Progenitor cell of endocrine pancreas (in vitro differentiated cells): ENCODE data around the gene DUSP16. TPM values are rescaled to one million over a fixed set of nuclear protein-coding genes. Genes with fewer than 3 reads are reported as not detected.
A peak's percentile ranks its signal among the peaks of the same experiment; 100 is the strongest.

Experiments used
- DNase-seq: peaks from one replicate; pipeline ENCODE4 v3.0.0; 2021; ENCODE audit warnings: low spot score; ENCODE audit not compliant: unreplicated experiment
- H3K27ac Mint-ChIP-seq: 2 replicates; pipeline ENCODE4 v1.8.0; 2021; ENCODE audit warnings: mild to moderate bottlenecking, moderate library complexity, mixed read lengths
- H3K27me3 Mint-ChIP-seq: 2 replicates; pipeline ENCODE4 v1.8.0; 2021; ENCODE audit warnings: mixed read lengths
- H3K36me3 Mint-ChIP-seq: 2 replicates; pipeline ENCODE4 v1.8.0; 2022; ENCODE audit warnings: mixed read lengths; ENCODE audit not compliant: insufficient read depth
- H3K4me1 Mint-ChIP-seq: 2 replicates; pipeline ENCODE4 v1.8.0; 2021; ENCODE audit warnings: low read depth, mixed read lengths
- H3K4me3 Mint-ChIP-seq: 2 replicates; pipeline ENCODE4 v1.8.0; 2021; ENCODE audit warnings: low read depth, mild to moderate bottlenecking, moderate library complexity, mixed read lengths
- H3K9me3 Mint-ChIP-seq: 2 replicates; pipeline ENCODE4 v1.8.0; 2021; ENCODE audit warnings: low read depth, mixed read lengths
- total RNA-seq: library from RNA; stranded (reverse); gene quantifications from 2 replicates; pipeline ENCODE4 v1.2.1, GENCODE V29; 2021
- TF ChIP-seq, protein P1 (sequence below): fragments of 200-600 bp; sonication (generic); IDR thresholded peaks from one replicate; pipeline ENCODE4 v1.5.0; 2021; ENCODE audit warnings: antibody characterized with exemption, mild to moderate bottlenecking; ENCODE audit not compliant: unreplicated experiment

Gene DUSP16
- total RNA-seq, 1 donor from 2014 or later = 67.5 TPM

GRCh38 chr12:12445165-12445881 is 117.3 kb downstream of the DUSP16 start:
- peaks cover 7% of the 10 kb centered on the region for H3K4me1 Mint-ChIP-seq
- no peaks in the 10 kb centered on the region for H3K9me3 Mint-ChIP-seq
- H3K36me3 Mint-ChIP-seq = no peaks in the 10 kb centered on the region
- no peaks in the 10 kb centered on the region for H3K27me3 Mint-ChIP-seq
- TF ChIP-seq, protein P1, sequence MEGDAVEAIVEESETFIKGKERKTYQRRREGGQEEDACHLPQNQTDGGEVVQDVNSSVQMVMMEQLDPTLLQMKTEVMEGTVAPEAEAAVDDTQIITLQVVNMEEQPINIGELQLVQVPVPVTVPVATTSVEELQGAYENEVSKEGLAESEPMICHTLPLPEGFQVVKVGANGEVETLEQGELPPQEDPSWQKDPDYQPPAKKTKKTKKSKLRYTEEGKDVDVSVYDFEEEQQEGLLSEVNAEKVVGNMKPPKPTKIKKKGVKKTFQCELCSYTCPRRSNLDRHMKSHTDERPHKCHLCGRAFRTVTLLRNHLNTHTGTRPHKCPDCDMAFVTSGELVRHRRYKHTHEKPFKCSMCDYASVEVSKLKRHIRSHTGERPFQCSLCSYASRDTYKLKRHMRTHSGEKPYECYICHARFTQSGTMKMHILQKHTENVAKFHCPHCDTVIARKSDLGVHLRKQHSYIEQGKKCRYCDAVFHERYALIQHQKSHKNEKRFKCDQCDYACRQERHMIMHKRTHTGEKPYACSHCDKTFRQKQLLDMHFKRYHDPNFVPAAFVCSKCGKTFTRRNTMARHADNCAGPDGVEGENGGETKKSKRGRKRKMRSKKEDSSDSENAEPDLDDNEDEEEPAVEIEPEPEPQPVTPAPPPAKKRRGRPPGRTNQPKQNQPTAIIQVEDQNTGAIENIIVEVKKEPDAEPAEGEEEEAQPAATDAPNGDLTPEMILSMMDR = no peak
- no peak for DNase-seq
- no peak overlapping the region for H3K4me3 Mint-ChIP-seq
- no peak overlapping the region for H3K27ac Mint-ChIP-seq

- Mint-ChIP-seq H3K4me3 (no peak overlapping the region), H3K9me3 (no peaks in the 10 kb centered on the region), H3K27me3 (no peaks in the 10 kb centered on the region), H3K36me3 (no peaks in the 10 kb centered on the region), H3K4me1 (peaks cover 4% of the 10 kb centered on the region), H3K27ac (no peak overlapping the region)
- TF ChIP-seq, protein P1 = no peak
- no peak for DNase-seq
Measured at GRCh38 chr12:12443431-12443878, 119.2 kb downstream of the DUSP16 start.

DNA sequence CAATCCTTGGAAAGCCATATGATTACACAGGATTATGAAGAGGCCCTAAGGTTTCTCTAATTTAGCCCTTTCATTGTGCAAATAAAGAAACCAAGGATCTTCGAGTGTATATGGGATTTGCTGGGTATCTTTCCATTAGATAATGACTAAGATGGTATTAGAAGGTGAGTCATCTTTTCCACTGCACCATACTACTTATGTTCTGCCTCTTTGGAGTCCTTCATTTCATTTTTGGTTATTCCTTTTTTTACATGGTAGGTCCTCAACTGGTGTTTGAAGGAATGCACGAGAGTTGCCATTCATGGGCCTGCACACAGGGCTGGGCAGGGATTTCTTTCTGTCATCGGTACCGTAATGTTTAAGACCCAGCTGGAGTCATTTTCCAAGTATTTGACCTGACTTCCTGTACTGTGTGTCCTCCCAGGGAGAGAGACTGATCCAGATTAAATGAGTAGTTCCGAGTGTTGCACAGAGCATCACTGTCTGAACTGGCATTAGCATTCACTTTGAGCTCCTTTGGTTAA is 120.1 kb downstream of the DUSP16 start:
- Mint-ChIP-seq H3K4me3 (no peak overlapping the region), H3K36me3 (no peaks in the 10 kb centered on the region), H3K27me3 (no peaks in the 10 kb centered on the region), H3K4me1 (peaks cover 4% of the 10 kb centered on the region), H3K9me3 (no peaks in the 10 kb centered on the region), H3K27ac (no peak overlapping the region)
- DNase-seq = no peak
- TF ChIP-seq, protein P1 = no peak

GRCh38 chr12:12441843-12442461 is 120.7 kb downstream of the DUSP16 start:
- Mint-ChIP-seq H3K9me3 (peaks cover 5% of the 10 kb centered on the region), H3K27me3 (no peaks in the 10 kb centered on the region), H3K4me1 (peaks cover 4% of the 10 kb centered on the region), H3K36me3 (peaks cover 5% of the 10 kb centered on the region), H3K27ac (peak overlapping the region; percentile 57), H3K4me3 (no peak overlapping the region)
- TF ChIP-seq, protein P1 = no peak
- DNase-seq = no peak

- H3K4me1 Mint-ChIP-seq = peaks cover 4% of the 10 kb centered on the region
- TF ChIP-seq, protein P1 = no peak
- peaks cover 7% of the 10 kb centered on the region for H3K36me3 Mint-ChIP-seq
- peaks cover 5% of the 10 kb centered on the region for H3K9me3 Mint-ChIP-seq
- no peaks in the 10 kb centered on the region for H3K27me3 Mint-ChIP-seq
- DNase-seq = no peak
- H3K27ac Mint-ChIP-seq = no peak overlapping the region
- H3K4me3 Mint-ChIP-seq = no peak overlapping the region
Measured at GRCh38 chr12:12441429-12441807, 121.2 kb downstream of the DUSP16 start.
